ENCODE measurements around the gene CST8.

DNA sequence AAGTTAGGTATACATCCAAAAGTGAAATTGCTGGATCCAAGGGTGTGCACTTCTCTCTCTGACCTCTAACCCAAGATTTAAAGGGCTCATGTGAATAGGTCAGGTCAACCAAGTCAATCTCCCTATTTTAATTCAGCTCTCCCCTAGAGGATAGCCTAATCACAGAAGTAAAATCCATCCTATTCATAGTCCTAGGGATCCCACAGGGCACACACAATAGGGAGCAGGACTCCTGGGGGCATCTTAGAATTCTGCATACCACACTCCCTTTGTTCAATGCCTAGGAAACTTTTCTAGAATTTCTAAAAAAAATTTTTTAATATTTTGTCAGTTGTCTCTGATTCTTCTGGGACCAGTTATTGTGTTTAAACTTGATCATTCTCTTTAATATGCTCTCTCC lies 42.2 kb downstream of the CST8 start:
- TF ChIP-seq CTCF (conservative IDR thresholded peaks at IDR 0.05; ENCODE audit: low read length) (no peak), EZH2phosphoT487 (IDR thresholded peaks at IDR 0.05; ENCODE audit: borderline replicate concordance, low read depth, low read length) (no peak)
